ENCODE measurements around the gene SLC2A4RG.

GRCh38 chr20:63782521-63782971 lies 43.0 kb downstream of the SLC2A4RG start:
- no peak for TF ChIP-seq POLR2A (IDR thresholded peaks at IDR 0.05; ENCODE audit: low read length)
- TF ChIP-seq GATA1 (IDR thresholded peaks at IDR 0.05; ENCODE audit: low read depth, low read length) = no peak

Measured in erythroblast (primary cell).